ENCODE results near the gene NETO2.
"Not testable (repeated sequence)": the region's sequence is repeated elsewhere in the genome, so short reads cannot be mapped to it uniquely, and the experiment has no call there.

Gene NETO2

GRCh38 chr16:47134550-47134949, 9.2 kb downstream of the NETO2 start:
- DNase-seq (ENCODE audit: low read depth in 2 of 2), result no peak

- no peak for DNase-seq (ENCODE audit: low read depth in 2 of 2)
These were observed 11.4 kb downstream of the NETO2 start for GRCh38 chr16:47132308-47132707.

- DNase-seq (ENCODE audit: low read depth in 2 of 2), result no peak
These were observed 13.8 kb downstream of the NETO2 start for GRCh38 chr16:47129755-47130435.

GRCh38 chr16:47127541-47127940, 16.2 kb downstream of the NETO2 start:
- DNase-seq (ENCODE audit: low read depth in 2 of 2), result no peak

GRCh38 chr16:47125757-47126156, 18.0 kb downstream of the NETO2 start:
- no peak for DNase-seq (ENCODE audit: low read depth in 2 of 2)

GRCh38 chr16:47113130-47113529, 30.6 kb downstream of the NETO2 start:
- DNase-seq (ENCODE audit: low read depth in 2 of 2), result no peak

- DNase-seq (ENCODE audit: low read depth in 2 of 2), result no peak
These were observed 32.8 kb downstream of the NETO2 start for GRCh38 chr16:47110939-47111338.

- DNase-seq (ENCODE audit: low read depth in 2 of 2), result no peak
These were observed 34.4 kb downstream of the NETO2 start for GRCh38 chr16:47109361-47109760.

GRCh38 chr16:47102921-47103320, 40.8 kb downstream of the NETO2 start:
- not testable (repeated sequence) for DNase-seq (ENCODE audit: low read depth in 2 of 2)

GRCh38 chr16:47097154-47097553, 46.6 kb downstream of the NETO2 start:
- DNase-seq (ENCODE audit: low read depth in 2 of 2), result not testable (repeated sequence)

GRCh38 chr16:47096297-47096696, 47.4 kb downstream of the NETO2 start:
- no peak for DNase-seq (ENCODE audit: low read depth in 2 of 2)

- DNase-seq (ENCODE audit: low read depth in 2 of 2), result no peak
These were observed 59.5 kb downstream of the NETO2 start for GRCh38 chr16:47084198-47084597.

GRCh38 chr16:47082099-47082865, 61.5 kb downstream of the NETO2 start:
- DNase-seq (ENCODE audit: low read depth in 2 of 2), result no peak

GRCh38 chr16:47081115-47081514, 62.6 kb downstream of the NETO2 start:
- DNase-seq (ENCODE audit: low read depth in 2 of 2), result no peak

GRCh38 chr16:47079860-47080259, 63.9 kb downstream of the NETO2 start:
- no peak for DNase-seq (ENCODE audit: low read depth in 2 of 2)

- no peak for DNase-seq (ENCODE audit: low read depth in 2 of 2)
These were observed 70.3 kb downstream of the NETO2 start for GRCh38 chr16:47073223-47074155.

GRCh38 chr16:47072158-47072557, 71.6 kb downstream of the NETO2 start:
- no peak for DNase-seq (ENCODE audit: low read depth in 2 of 2)

- DNase-seq (ENCODE audit: low read depth in 2 of 2), result no peak
These were observed 73.7 kb downstream of the NETO2 start for GRCh38 chr16:47069841-47070584.

- DNase-seq (ENCODE audit: low read depth in 2 of 2), result no peak
These were observed 74.4 kb downstream of the NETO2 start for GRCh38 chr16:47069313-47069712.

- DNase-seq (ENCODE audit: low read depth in 2 of 2), result no peak
These were observed 76.5 kb downstream of the NETO2 start for GRCh38 chr16:47067203-47067602.

Measured in stimulated activated CD8-positive, alpha-beta memory T cell treated with anti-CD3 and anti-CD28 coated beads, Interleukin-7, amount 100 ng/mL, for 1 hour (primary cell).